ENCODE data around the gene TUBA1C. TPM values are rescaled to one million over a fixed set of nuclear protein-coding genes. Genes with fewer than 3 reads are reported as not detected.

TUBA1C gene
- total and polyA plus RNA-seq, 9 of the 15 experiments (the other 6 are each of a cell fraction or from before 2014, with no cell fraction given): 755 to 3,012 (median 914) TPM

GRCh38 chr12:49232940-49233841, 31.7 kb upstream of the TUBA1C start (continued):
- peak; percentile 71 for TF ChIP-seq HMBOX1 (IDR thresholded peaks at IDR 0.05)
- TF ChIP-seq MCM3 (IDR thresholded peaks at IDR 0.05): no peak
- no peak for TF ChIP-seq USF2 (CRISPR knock-in tag; IDR thresholded peaks at IDR 0.05)
- no peak for TF ChIP-seq MCM5 (IDR thresholded peaks at IDR 0.05; ENCODE audit: low read depth)
- TF ChIP-seq, protein P1, sequence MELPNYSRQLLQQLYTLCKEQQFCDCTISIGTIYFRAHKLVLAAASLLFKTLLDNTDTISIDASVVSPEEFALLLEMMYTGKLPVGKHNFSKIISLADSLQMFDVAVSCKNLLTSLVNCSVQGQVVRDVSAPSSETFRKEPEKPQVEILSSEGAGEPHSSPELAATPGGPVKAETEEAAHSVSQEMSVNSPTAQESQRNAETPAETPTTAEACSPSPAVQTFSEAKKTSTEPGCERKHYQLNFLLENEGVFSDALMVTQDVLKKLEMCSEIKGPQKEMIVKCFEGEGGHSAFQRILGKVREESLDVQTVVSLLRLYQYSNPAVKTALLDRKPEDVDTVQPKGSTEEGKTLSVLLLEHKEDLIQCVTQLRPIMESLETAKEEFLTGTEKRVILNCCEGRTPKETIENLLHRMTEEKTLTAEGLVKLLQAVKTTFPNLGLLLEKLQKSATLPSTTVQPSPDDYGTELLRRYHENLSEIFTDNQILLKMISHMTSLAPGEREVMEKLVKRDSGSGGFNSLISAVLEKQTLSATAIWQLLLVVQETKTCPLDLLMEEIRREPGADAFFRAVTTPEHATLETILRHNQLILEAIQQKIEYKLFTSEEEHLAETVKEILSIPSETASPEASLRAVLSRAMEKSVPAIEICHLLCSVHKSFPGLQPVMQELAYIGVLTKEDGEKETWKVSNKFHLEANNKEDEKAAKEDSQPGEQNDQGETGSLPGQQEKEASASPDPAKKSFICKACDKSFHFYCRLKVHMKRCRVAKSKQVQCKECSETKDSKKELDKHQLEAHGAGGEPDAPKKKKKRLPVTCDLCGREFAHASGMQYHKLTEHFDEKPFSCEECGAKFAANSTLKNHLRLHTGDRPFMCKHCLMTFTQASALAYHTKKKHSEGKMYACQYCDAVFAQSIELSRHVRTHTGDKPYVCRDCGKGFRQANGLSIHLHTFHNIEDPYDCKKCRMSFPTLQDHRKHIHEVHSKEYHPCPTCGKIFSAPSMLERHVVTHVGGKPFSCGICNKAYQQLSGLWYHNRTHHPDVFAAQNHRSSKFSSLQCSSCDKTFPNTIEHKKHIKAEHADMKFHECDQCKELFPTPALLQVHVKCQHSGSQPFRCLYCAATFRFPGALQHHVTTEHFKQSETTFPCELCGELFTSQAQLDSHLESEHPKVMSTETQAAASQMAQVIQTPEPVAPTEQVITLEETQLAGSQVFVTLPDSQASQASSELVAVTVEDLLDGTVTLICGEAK (IDR thresholded peaks at IDR 0.05): no peak
- TF ChIP-seq, protein P1 (CRISPR knock-in tag; IDR thresholded peaks at IDR 0.05): no peak
- no peak for TF ChIP-seq SP2 (IDR thresholded peaks at IDR 0.05; ENCODE audit: extremely low read depth, low read depth, low read length, poor library complexity, severe bottlenecking)
- TF ChIP-seq ZNF134 (CRISPR knock-in tag; conservative IDR thresholded peaks at IDR 0.05): no peak
- no peak for TF ChIP-seq ZNF444 (CRISPR knock-in tag; IDR thresholded peaks at IDR 0.05)
- peak; percentile 84 to 98 for TF ChIP-seq TEAD1 (CRISPR knock-in tag; IDR thresholded peaks at IDR 0.05)
- no peak for TF ChIP-seq ZNF584 (CRISPR knock-in tag; IDR thresholded peaks at IDR 0.05; ENCODE audit: low read depth)
- TF ChIP-seq ZNF79 (CRISPR knock-in tag; IDR thresholded peaks at IDR 0.05; ENCODE audit: low read depth): no peak
- TF ChIP-seq SNIP1 (IDR thresholded peaks at IDR 0.05; ENCODE audit: low read depth): no peak
- TF ChIP-seq ILK (tag; IDR thresholded peaks at IDR 0.05; ENCODE audit: borderline replicate concordance, low read depth): no peak
- no peak for TF ChIP-seq PCBP2 (IDR thresholded peaks at IDR 0.05; ENCODE audit: low read depth, low read length, poor library complexity, severe bottlenecking)

Data from K562 (cell line).